Activated naive CD8-positive, alpha-beta T cell treated with anti-CD3 and anti-CD28 coated beads for 36 hours (primary cell): ENCODE results near the gene FEN1. TPM values are rescaled to one million over a fixed set of nuclear protein-coding genes. Genes with fewer than 3 reads are reported as not detected.
A peak's percentile ranks its signal among the peaks of the same experiment; 100 is the strongest.

Experiments
- DNase-seq: peaks from one replicate; pipeline ENCODE4 v3.0.0; 2021
- H3K27ac Mint-ChIP-seq: one replicate; pipeline ENCODE4 v1.8.0; 2022; ENCODE audit warnings: mild to moderate bottlenecking, moderate library complexity, mixed read lengths
- H3K27me3 Mint-ChIP-seq: one replicate; pipeline ENCODE4 v1.8.0; 2022; ENCODE audit warnings: mild to moderate bottlenecking, mixed read lengths
- H3K36me3 Mint-ChIP-seq: one replicate; pipeline ENCODE4 v1.8.0; 2021; ENCODE audit warnings: mild to moderate bottlenecking, mixed read lengths
- H3K4me1 Mint-ChIP-seq: one replicate; pipeline ENCODE4 v1.8.0; 2021; ENCODE audit warnings: mixed read lengths
- H3K4me3 Mint-ChIP-seq: one replicate; pipeline ENCODE4 v1.8.0; 2022; ENCODE audit warnings: mild to moderate bottlenecking, moderate library complexity, mixed read lengths
- H3K9me3 Mint-ChIP-seq: one replicate; pipeline ENCODE4 v1.8.0; 2022; ENCODE audit warnings: mixed read lengths
- total RNA-seq, 2 experiments: library from RNA; stranded (reverse); gene quantifications; one replicate each; pipeline ENCODE4 v1.2.3, GENCODE V29; 2021

FEN1 gene
- total RNA-seq, 2 experiments from 2014 or later, result 135 to 140 TPM

DNA sequence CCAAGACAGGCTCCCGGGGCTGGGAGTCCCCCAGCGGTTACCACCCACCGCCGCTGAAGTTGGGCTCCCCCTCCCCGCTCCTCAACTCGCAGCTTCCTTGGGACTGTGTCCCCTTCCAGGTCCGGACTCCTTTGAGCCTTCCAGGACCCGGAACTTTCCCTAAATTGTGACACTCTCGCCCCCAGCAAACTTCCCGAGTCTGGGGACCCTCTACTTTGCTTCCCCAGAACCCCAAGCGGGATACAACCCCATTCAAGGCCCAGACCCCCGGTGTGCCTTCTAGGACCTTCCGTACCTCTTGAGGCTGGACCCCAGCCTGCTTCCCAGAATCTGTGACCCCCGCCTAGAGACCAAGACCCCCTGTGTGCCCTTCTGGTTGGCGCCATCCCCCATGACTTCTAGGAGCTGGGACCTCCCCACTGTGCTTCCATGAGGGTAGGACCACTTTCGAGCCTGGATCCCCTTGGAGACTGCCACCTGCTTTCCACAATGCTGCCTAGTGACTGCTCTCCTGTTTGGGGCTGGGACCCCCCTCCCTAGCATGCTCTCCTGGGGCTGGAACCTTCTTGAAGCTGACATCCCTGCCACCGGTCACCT is 39.7 kb upstream of the FEN1 start:
- H3K4me1 Mint-ChIP-seq, result peaks cover 14% of the 10 kb centered on the region
- no peaks in the 10 kb centered on the region for H3K36me3 Mint-ChIP-seq
- H3K9me3 Mint-ChIP-seq, result no peaks in the 10 kb centered on the region
- no peak overlapping the region for H3K27ac Mint-ChIP-seq
- H3K4me3 Mint-ChIP-seq, result peak overlapping the region; percentile 45
- no peak for DNase-seq
- peaks cover 34% of the 10 kb centered on the region for H3K27me3 Mint-ChIP-seq

DNA sequence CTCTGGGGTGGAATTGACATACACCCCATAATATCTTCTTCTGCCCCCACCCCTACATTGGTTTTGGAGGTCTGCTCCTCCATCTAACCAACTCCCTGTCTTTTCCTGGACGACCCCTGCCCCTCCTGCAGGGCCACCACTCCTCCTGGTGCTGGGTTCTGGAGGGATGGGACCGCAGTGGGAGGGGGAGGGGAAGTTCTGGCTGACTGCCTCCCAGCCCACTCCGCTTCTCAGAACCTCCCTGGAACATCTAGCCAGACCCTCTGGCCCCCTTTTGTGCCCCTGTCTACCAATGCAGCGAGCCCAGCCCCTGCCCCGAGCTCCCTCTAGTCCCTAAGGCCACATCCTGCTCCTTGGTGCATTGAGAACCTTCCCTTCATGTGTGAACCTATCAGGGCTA is 39.0 kb upstream of the FEN1 start:
- Mint-ChIP-seq H3K4me1 (peaks cover 14% of the 10 kb centered on the region), H3K27ac (no peak overlapping the region), H3K4me3 (no peak overlapping the region), H3K36me3 (no peaks in the 10 kb centered on the region), H3K27me3 (peaks cover 31% of the 10 kb centered on the region), H3K9me3 (no peaks in the 10 kb centered on the region)
- no peak for DNase-seq

DNA sequence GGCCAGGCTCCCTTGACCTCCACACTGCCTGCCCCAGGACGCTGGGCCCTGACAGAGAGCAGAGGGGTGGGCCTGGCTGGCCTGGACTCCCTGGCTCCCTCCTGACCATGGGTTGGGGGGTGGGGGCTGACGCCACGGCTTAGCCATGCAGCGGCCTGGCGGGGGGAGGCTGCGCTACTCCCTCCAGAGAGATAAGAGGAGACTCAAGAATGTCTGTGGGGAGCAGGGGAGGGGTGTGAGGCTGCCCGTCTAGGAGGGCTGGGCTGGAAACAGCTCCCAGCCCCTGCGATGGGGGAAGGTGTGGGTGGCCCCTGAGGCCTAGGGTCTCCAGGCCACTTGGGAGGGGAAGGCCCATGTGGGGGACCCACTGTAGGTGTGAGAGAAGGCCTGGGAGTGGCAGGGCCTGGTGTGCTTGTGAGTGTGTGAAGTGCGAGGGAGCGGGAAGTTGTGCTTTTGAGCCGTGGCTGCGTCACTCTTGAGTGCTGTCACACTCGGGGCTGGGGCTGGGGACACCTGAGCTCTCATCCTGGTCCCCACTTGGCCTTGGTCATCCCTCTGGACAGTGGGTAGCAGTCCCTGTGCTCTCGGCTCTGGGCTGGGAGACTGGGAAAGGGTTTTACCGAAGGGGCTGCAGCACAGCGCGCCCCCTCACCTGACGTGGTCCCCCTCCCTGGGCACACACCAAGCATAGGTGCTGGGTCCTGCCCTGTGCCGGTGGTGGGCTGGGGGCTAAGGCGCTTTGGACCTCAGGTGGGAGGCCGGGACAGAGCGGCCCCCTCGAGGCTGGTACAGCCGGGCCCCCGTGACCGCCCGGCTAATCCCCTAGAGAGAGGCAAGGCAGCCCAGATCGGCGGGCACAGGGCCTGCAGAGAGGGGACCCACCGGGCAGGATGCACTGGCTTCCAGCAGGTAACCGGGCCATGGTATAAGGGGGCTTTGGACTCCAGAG is 37.9 kb upstream of the FEN1 start:
- H3K27me3 Mint-ChIP-seq, result peaks cover 26% of the 10 kb centered on the region
- no peak for DNase-seq
- H3K9me3 Mint-ChIP-seq, result no peaks in the 10 kb centered on the region
- H3K4me3 Mint-ChIP-seq, result no peak overlapping the region
- peaks cover 14% of the 10 kb centered on the region for H3K4me1 Mint-ChIP-seq
- no peaks in the 10 kb centered on the region for H3K36me3 Mint-ChIP-seq
- no peak overlapping the region for H3K27ac Mint-ChIP-seq

DNA sequence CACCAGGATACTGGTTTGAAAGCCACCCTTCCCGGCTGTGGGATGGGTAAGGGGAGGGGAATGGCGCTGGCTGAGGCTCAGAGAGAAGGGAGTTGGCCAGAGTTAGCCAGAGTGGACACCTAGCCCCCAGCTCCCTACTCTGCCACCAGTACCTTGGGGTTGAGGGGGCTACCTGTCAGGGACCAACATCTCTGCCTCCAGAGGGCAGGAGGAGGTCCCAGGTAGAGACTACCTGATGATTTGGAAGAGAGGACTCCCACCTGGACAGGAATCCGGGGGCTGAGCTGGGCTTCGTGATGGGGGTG is 36.6 kb upstream of the FEN1 start:
- no peak overlapping the region for H3K4me3 Mint-ChIP-seq
- H3K4me1 Mint-ChIP-seq, result peaks cover 14% of the 10 kb centered on the region
- peaks cover 23% of the 10 kb centered on the region for H3K27me3 Mint-ChIP-seq
- H3K27ac Mint-ChIP-seq, result peak overlapping the region; percentile 45
- H3K9me3 Mint-ChIP-seq, result no peaks in the 10 kb centered on the region
- H3K36me3 Mint-ChIP-seq, result no peaks in the 10 kb centered on the region
- no peak for DNase-seq

DNA sequence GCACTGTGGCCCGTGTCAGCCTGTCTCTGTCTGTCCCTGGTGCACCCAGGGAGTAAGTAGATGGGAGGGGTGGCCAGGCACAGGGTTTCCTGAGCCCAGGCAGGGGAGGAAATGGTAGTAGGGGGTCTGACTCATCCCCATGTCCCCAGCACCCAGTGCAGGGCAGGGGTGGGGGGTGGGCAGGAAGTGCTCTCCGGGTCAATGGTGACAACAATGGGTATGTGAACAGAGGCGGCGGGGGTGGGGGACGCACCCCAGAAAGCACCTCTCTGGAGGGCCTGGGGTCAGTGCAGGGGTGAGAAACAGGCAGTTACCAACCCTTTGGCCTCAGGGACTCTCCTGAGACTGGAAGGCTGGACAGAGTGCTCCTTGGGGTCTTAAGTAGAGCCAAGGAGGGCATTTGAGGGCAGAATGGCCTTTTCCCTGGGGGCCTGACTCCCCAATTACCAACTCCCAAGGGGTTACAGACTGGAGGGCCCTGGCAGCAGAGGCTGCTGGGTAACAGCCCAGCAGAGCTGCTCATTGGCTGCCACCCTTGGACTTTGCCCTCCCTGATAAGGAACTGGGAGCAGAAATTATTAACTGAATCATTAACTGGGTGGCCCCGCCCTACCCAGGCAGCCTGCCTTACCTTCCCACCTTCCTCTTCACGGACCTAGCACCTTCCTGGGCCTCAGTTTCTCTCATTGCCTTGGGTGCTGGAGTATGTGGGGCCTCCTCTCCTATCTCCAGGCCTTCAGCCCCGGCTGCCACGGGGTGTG is 36.1 kb upstream of the FEN1 start:
- Mint-ChIP-seq H3K9me3 (no peaks in the 10 kb centered on the region), H3K4me1 (peaks cover 14% of the 10 kb centered on the region), H3K27ac (peak overlapping the region; percentile 45), H3K4me3 (no peak overlapping the region), H3K36me3 (no peaks in the 10 kb centered on the region), H3K27me3 (peaks cover 17% of the 10 kb centered on the region)
- DNase-seq, result peak; percentile 36

DNA sequence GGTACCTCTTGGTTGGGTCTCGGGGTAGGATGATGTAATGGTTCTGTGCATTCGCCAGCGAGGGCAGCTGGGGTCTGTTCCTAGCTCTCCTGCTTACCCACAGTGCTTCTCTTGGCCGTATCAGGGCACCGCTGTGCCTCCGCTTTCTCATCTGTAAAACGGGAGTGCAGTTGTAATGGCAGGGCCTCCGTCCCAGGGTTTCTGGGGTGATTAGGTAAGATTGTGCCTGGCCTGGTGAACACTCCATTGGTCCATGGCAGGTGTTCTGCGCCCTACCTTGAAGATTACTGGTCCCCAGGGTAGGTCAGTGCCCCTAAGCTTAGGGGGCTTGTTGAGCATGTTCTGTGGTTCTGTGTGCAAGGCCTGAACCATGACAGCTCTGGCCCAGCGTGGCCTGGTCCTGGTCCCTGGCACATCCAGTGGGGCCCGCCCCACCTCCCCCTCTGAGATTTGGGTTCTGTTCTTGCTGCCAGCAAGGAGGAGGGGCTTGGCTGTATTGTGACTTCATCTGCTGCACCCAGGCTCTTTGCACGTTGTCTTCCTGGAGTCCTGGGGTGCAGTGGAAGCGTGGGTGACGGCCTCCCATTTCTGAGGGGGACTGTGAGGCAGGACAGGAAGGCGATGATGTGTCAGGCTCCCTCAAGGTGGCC is 35.4 kb upstream of the FEN1 start:
- Mint-ChIP-seq H3K4me1 (peaks cover 14% of the 10 kb centered on the region), H3K4me3 (no peak overlapping the region), H3K9me3 (no peaks in the 10 kb centered on the region), H3K27me3 (peaks cover 12% of the 10 kb centered on the region), H3K27ac (no peak overlapping the region), H3K36me3 (no peaks in the 10 kb centered on the region)
- DNase-seq, result no peak

DNA sequence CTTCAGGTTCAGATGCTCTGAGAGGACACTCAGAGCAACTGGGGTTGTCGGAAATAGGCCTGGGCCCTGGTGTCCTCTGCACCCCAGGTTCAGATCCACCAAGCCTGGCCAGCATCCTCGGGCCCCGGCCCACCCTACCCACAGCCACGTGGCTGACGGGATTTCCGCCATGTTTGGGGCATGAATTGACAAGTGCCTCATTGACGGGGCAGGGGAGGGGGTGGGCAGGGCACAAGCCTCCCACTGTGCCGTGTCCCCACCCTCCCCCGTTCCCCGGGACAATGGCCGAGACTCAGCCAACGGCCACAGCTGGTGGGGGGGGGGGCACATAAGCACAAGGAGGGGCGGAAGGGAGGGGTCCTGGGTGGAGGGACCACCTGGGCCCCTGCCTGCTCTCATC is 31.8 kb upstream of the FEN1 start:
- Mint-ChIP-seq H3K9me3 (no peaks in the 10 kb centered on the region), H3K4me3 (no peak overlapping the region), H3K27ac (no peak overlapping the region), H3K36me3 (no peaks in the 10 kb centered on the region), H3K27me3 (no peaks in the 10 kb centered on the region), H3K4me1 (peaks cover 7% of the 10 kb centered on the region)
- no peak for DNase-seq

DNA sequence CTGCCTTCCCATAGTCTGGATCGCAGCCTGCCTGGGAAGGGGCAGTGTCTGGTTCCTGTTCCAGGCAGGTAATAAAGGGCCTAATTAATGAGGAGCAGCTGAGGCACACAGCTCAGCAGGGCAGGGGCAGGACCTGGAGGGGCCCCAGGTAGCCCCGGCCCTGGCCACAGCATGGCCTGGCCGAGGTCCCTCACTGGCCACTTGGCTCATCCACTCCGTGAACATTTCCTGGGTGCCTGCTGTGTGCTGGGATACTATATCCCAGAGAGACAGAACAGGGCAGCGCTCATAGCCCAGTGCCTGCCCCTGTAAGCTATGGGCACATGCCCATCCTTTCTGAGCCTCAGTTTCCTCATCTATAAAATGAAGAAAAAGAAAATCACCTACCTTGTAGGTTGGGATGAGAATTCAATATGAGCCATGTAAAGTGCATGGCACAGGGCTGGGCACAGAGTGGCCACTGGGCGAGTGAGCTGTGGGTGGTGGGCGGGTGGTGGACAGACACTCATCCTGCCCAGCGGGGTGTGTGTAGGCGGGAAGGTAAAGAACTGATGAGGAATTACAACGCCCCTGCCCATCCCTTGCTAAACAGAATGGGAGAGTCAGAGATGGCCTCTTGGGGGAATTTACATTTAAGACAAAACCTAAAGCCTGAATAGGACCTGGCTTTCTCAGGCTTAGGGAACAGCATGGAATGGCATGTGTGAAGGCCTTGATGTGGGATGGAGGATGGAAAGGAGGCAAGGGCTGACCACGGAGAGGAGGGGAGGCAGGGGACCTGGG is 31.1 kb upstream of the FEN1 start:
- Mint-ChIP-seq H3K4me1 (no peaks in the 10 kb centered on the region), H3K9me3 (no peaks in the 10 kb centered on the region), H3K36me3 (no peaks in the 10 kb centered on the region), H3K27ac (no peak overlapping the region), H3K4me3 (no peak overlapping the region), H3K27me3 (no peaks in the 10 kb centered on the region)
- DNase-seq, result no peak

DNA sequence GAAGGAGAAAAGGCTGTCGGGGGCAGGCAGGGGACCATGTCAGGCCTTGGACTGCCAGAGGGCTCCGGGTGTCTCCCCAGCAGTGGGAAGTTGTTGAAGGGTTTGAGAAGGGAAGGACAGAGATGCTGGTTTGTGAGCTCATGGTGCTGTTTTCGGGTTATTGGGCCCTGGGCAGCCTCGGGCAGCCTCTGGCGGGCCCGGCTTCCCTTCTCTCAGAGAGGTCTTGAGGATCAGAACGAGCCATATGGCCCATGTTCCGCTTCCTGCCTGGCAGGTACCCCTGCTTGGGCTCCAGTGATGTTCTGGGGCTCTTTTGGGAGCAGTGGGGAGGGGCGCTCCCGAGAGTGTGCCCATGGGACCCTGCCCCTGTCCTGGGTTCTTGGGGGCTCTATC is 30.5 kb upstream of the FEN1 start:
- Mint-ChIP-seq H3K36me3 (no peaks in the 10 kb centered on the region), H3K4me1 (no peaks in the 10 kb centered on the region), H3K4me3 (no peak overlapping the region), H3K9me3 (no peaks in the 10 kb centered on the region), H3K27ac (no peak overlapping the region), H3K27me3 (no peaks in the 10 kb centered on the region)
- no peak for DNase-seq

DNA sequence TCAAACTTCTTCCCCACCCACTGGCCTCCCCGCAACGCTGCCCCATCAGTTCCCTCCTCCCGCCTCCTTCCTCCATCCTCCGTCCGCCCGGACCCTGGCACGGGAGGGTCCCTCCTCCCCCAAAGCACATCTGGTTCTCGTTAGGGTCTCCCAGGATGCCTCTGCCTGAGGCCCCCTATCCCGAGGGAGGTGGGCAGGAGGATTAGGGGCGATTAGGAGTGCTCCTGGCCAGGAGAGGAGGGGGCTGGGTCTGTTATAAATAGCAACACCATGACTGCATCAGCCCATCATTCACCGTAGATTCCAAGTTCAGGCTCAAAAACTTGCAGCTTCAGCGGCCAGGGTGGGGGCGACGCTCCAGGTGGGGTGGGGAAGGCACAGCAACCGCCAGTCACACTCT is 29.9 kb upstream of the FEN1 start:
- Mint-ChIP-seq H3K27me3 (no peaks in the 10 kb centered on the region), H3K36me3 (no peaks in the 10 kb centered on the region), H3K4me3 (no peak overlapping the region), H3K27ac (no peak overlapping the region), H3K4me1 (no peaks in the 10 kb centered on the region), H3K9me3 (no peaks in the 10 kb centered on the region)
- DNase-seq, result no peak

DNA sequence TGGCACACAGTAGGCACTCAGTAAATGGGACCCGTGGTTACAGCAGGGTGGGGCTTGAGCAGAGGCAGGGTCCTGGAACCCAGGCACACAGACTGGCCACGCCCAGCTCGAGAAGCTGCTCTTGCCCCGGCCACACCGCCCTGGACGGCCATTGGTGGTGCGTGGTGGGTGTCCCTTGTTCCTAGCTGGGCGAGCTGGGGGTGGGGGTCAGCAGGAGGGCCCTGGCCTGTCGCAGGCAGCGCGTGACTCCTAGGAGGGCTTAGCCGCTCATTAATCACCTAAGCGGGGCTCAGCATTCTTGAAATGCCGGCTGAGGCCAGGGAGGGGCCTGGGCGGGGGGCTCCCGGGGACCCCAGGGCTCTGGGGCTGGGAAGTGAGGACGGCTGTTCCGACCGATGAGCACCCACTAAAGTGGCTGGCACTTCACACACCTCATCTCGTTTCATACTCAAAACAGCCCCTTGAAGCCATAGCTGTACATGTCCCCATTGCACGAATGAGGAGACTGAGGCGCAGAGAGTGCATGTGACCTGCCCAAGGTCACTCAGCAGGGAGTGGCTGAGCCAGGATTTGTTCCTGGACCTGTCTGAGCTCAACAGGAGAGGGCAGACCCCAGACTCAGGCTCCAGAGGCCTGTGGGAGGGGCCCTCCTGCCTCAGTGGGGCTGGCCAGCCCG is 28.6 kb upstream of the FEN1 start:
- H3K9me3 Mint-ChIP-seq, result no peaks in the 10 kb centered on the region
- no peak overlapping the region for H3K4me3 Mint-ChIP-seq
- no peak overlapping the region for H3K27ac Mint-ChIP-seq
- H3K4me1 Mint-ChIP-seq, result no peaks in the 10 kb centered on the region
- no peak for DNase-seq
- no peaks in the 10 kb centered on the region for H3K27me3 Mint-ChIP-seq
- H3K36me3 Mint-ChIP-seq, result no peaks in the 10 kb centered on the region

DNA sequence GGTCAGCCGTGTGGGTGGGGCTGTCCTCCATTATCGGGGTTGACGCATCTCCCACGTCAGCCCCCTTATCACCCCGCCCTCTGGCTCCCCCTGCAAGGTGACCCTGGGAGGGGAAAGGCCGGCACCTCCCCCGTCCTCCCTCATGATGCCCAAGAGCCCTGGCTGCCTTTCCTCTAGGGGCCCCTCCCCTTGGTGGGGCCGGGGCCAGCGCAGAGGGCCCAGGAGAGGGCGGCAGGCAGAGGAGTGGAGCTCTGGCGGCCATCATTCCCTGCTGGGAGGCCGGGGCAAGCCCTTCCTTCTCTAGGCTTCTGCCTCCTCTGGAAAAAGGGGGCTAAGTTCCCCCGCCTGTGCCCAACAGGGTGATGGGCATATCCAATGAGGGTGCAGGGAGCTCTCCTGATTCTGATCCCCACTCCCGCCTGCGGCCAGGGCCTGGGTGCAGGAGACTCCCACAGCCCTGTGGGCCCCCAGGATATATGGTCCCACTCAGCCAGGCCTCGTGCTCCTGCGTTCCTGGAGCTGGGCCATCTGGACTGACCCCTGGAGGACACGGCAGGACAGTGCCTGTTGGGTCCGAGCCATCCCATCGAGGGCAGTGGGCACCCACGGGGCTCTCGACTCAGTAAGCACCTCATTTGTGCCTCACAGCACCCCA is 28.0 kb upstream of the FEN1 start:
- Mint-ChIP-seq H3K27ac (no peak overlapping the region), H3K4me3 (no peak overlapping the region), H3K27me3 (no peaks in the 10 kb centered on the region), H3K4me1 (no peaks in the 10 kb centered on the region), H3K36me3 (no peaks in the 10 kb centered on the region), H3K9me3 (no peaks in the 10 kb centered on the region)
- no peak for DNase-seq

DNA sequence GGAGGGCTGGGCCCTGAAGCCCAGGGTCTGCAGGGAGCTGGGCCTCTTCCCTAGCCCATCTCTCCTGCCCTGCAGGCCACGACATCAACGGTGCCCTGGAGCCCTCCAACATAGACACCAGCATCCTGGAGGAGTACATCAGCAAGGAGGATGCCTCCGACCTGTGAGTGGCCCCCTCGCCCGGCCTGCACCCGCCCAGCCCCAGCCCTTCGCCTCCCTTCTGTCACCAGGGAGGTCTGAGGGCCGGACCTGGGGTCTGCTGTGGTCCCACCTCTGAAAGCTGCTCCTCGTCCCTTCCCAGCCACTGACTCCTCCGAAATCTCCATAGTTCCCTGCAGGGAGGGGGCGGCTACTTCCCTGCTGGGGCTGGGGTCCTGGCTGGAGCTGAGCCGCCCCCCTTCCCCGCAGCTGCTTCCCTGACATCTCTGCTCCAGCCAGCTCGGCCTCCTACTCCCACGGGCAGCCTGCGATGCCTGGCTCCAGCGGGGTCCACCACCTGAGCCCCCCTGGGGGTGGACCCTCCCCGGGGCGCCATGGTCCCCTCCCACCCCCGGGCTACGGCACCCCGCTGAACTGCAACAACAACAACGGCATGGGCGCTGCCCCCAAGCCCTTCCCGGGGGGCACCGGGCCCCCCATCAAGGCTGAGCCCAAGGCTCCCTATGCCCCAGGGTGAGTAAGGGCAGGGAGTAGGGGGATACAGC is 27.0 kb upstream of the FEN1 start:
- H3K4me1 Mint-ChIP-seq, result no peaks in the 10 kb centered on the region
- no peaks in the 10 kb centered on the region for H3K9me3 Mint-ChIP-seq
- no peak overlapping the region for H3K27ac Mint-ChIP-seq
- no peak overlapping the region for H3K4me3 Mint-ChIP-seq
- no peak for DNase-seq
- no peaks in the 10 kb centered on the region for H3K27me3 Mint-ChIP-seq
- H3K36me3 Mint-ChIP-seq, result no peaks in the 10 kb centered on the region
